ENCODE results near the gene RAB11FIP5.

RAB11FIP5 gene

GRCh38 chr2:73091696-73092095 is 21.1 kb downstream of the RAB11FIP5 start:
- no peaks in the 10 kb centered on the region for H3K9me3 ChIP-seq (ENCODE audit: insufficient read depth, low read depth, low read length)
- H3K9ac ChIP-seq (ENCODE audit: low read depth, low read length), result no peak overlapping the region
- no peak overlapping the region for H3K4me3 ChIP-seq (ENCODE audit: low read length)
- no peaks in the 10 kb centered on the region for H3K4me1 ChIP-seq (ENCODE audit: insufficient read depth, low read length)
- no peaks in the 10 kb centered on the region for H3K27me3 ChIP-seq (ENCODE audit: insufficient read depth, low read length)
- H3K27ac ChIP-seq (ENCODE audit: low read length), result no peak overlapping the region
- no peaks in the 10 kb centered on the region for H3K36me3 ChIP-seq (ENCODE audit: insufficient read depth, low read depth, low read length)

- no peak overlapping the region for H3K9ac ChIP-seq (ENCODE audit: low read depth, low read length)
- no peak overlapping the region for H3K27ac ChIP-seq (ENCODE audit: low read length)
- H3K27me3 ChIP-seq (ENCODE audit: insufficient read depth, low read length), result no peaks in the 10 kb centered on the region
- no peak overlapping the region for H3K4me3 ChIP-seq (ENCODE audit: low read length)
- H3K36me3 ChIP-seq (ENCODE audit: insufficient read depth, low read depth, low read length), result no peaks in the 10 kb centered on the region
- H3K9me3 ChIP-seq (ENCODE audit: insufficient read depth, low read depth, low read length), result no peaks in the 10 kb centered on the region
- no peaks in the 10 kb centered on the region for H3K4me1 ChIP-seq (ENCODE audit: insufficient read depth, low read length)
Measured at GRCh38 chr2:73091164-73091563, 21.6 kb downstream of the RAB11FIP5 start.

GRCh38 chr2:73089270-73090030 is 23.3 kb downstream of the RAB11FIP5 start:
- H3K36me3 ChIP-seq (ENCODE audit: insufficient read depth, low read depth, low read length), result no peaks in the 10 kb centered on the region
- H3K27me3 ChIP-seq (ENCODE audit: insufficient read depth, low read length), result no peaks in the 10 kb centered on the region
- no peak overlapping the region for H3K9ac ChIP-seq (ENCODE audit: low read depth, low read length)
- no peaks in the 10 kb centered on the region for H3K9me3 ChIP-seq (ENCODE audit: insufficient read depth, low read depth, low read length)
- H3K4me1 ChIP-seq (ENCODE audit: insufficient read depth, low read length), result peaks cover 5% of the 10 kb centered on the region; the same call in 1 of the 2 replicates
- no peak overlapping the region for H3K4me3 ChIP-seq (ENCODE audit: low read length)
- H3K27ac ChIP-seq (ENCODE audit: low read length), result no peak overlapping the region

GRCh38 chr2:73088703-73089102 is 24.0 kb downstream of the RAB11FIP5 start:
- H3K4me1 ChIP-seq (ENCODE audit: insufficient read depth, low read length), result peaks cover 5% of the 10 kb centered on the region; the same call in 1 of the 2 replicates
- no peaks in the 10 kb centered on the region for H3K27me3 ChIP-seq (ENCODE audit: insufficient read depth, low read length)
- no peaks in the 10 kb centered on the region for H3K9me3 ChIP-seq (ENCODE audit: insufficient read depth, low read depth, low read length)
- H3K4me3 ChIP-seq (ENCODE audit: low read length), result no peak overlapping the region
- H3K36me3 ChIP-seq (ENCODE audit: insufficient read depth, low read depth, low read length), result no peaks in the 10 kb centered on the region
- H3K27ac ChIP-seq (ENCODE audit: low read length), result no peak overlapping the region
- no peak overlapping the region for H3K9ac ChIP-seq (ENCODE audit: low read depth, low read length)

- Histone ChIP-seq H3K4me1 (ENCODE audit: insufficient read depth, low read length) (peaks cover 5% of the 10 kb centered on the region; the same call in 1 of the 2 replicates), H3K9me3 (ENCODE audit: insufficient read depth, low read depth, low read length) (no peaks in the 10 kb centered on the region), H3K4me3 (ENCODE audit: low read length) (no peak overlapping the region), H3K9ac (ENCODE audit: low read depth, low read length) (no peak overlapping the region), H3K27ac (ENCODE audit: low read length) (no peak overlapping the region), H3K27me3 (ENCODE audit: insufficient read depth, low read length) (no peaks in the 10 kb centered on the region), H3K36me3 (ENCODE audit: insufficient read depth, low read depth, low read length) (no peaks in the 10 kb centered on the region)
Measured at GRCh38 chr2:73088211-73088610, 24.5 kb downstream of the RAB11FIP5 start.

GRCh38 chr2:73087311-73087710 is 25.4 kb downstream of the RAB11FIP5 start:
- no peaks in the 10 kb centered on the region for H3K36me3 ChIP-seq (ENCODE audit: insufficient read depth, low read depth, low read length)
- H3K27ac ChIP-seq (ENCODE audit: low read length), result no peak overlapping the region
- H3K4me3 ChIP-seq (ENCODE audit: low read length), result no peak overlapping the region
- H3K4me1 ChIP-seq (ENCODE audit: insufficient read depth, low read length), result peaks cover 5% of the 10 kb centered on the region; the same call in 1 of the 2 replicates
- H3K27me3 ChIP-seq (ENCODE audit: insufficient read depth, low read length), result no peaks in the 10 kb centered on the region
- H3K9me3 ChIP-seq (ENCODE audit: insufficient read depth, low read depth, low read length), result no peaks in the 10 kb centered on the region
- H3K9ac ChIP-seq (ENCODE audit: low read depth, low read length), result no peak overlapping the region

- H3K9me3 ChIP-seq (ENCODE audit: insufficient read depth, low read depth, low read length), result no peaks in the 10 kb centered on the region
- no peak overlapping the region for H3K9ac ChIP-seq (ENCODE audit: low read depth, low read length)
- H3K4me3 ChIP-seq (ENCODE audit: low read length), result no peak overlapping the region
- peaks cover 9% of the 10 kb centered on the region; the same call in 1 of the 2 replicates for H3K4me1 ChIP-seq (ENCODE audit: insufficient read depth, low read length)
- H3K27ac ChIP-seq (ENCODE audit: low read length), result no peak overlapping the region
- H3K27me3 ChIP-seq (ENCODE audit: insufficient read depth, low read length), result no peaks in the 10 kb centered on the region
- no peaks in the 10 kb centered on the region for H3K36me3 ChIP-seq (ENCODE audit: insufficient read depth, low read depth, low read length)
Measured at GRCh38 chr2:73085691-73086090, 27.1 kb downstream of the RAB11FIP5 start.

- Histone ChIP-seq H3K9me3 (ENCODE audit: insufficient read depth, low read depth, low read length) (no peaks in the 10 kb centered on the region), H3K4me3 (ENCODE audit: low read length) (no peak overlapping the region), H3K4me1 (ENCODE audit: insufficient read depth, low read length) (peaks cover 9% of the 10 kb centered on the region; the same call in 1 of the 2 replicates), H3K36me3 (ENCODE audit: insufficient read depth, low read depth, low read length) (no peaks in the 10 kb centered on the region), H3K27me3 (ENCODE audit: insufficient read depth, low read length) (no peaks in the 10 kb centered on the region), H3K27ac (ENCODE audit: low read length) (no peak overlapping the region), H3K9ac (ENCODE audit: low read depth, low read length) (no peak overlapping the region)
Measured at GRCh38 chr2:73084971-73085370, 27.8 kb downstream of the RAB11FIP5 start.

GRCh38 chr2:73083886-73084800 is 28.6 kb downstream of the RAB11FIP5 start:
- Histone ChIP-seq H3K27me3 (ENCODE audit: insufficient read depth, low read length) (no peaks in the 10 kb centered on the region), H3K27ac (ENCODE audit: low read length) (no peak overlapping the region), H3K36me3 (ENCODE audit: insufficient read depth, low read depth, low read length) (no peaks in the 10 kb centered on the region)

GRCh38 chr2:73082523-73083410 is 30.0 kb downstream of the RAB11FIP5 start:
- no peaks in the 10 kb centered on the region for H3K9me3 ChIP-seq (ENCODE audit: insufficient read depth, low read depth, low read length)
- H3K27me3 ChIP-seq (ENCODE audit: insufficient read depth, low read length), result no peaks in the 10 kb centered on the region
- H3K4me1 ChIP-seq (ENCODE audit: insufficient read depth, low read length), result peaks cover 9% of the 10 kb centered on the region; the same call in 1 of the 2 replicates
- no peak overlapping the region for H3K4me3 ChIP-seq (ENCODE audit: low read length)
- no peak overlapping the region for H3K9ac ChIP-seq (ENCODE audit: low read depth, low read length)
- H3K36me3 ChIP-seq (ENCODE audit: insufficient read depth, low read depth, low read length), result no peaks in the 10 kb centered on the region
- H3K27ac ChIP-seq (ENCODE audit: low read length), result no peak overlapping the region

More at GRCh38 chr2:73083886-73084800, 28.6 kb downstream of the RAB11FIP5 start:
- Histone ChIP-seq H3K9me3 (ENCODE audit: insufficient read depth, low read depth, low read length) (no peaks in the 10 kb centered on the region), H3K4me1 (ENCODE audit: insufficient read depth, low read length) (peaks cover 9% of the 10 kb centered on the region; the same call in 1 of the 2 replicates), H3K9ac (ENCODE audit: low read depth, low read length) (no peak overlapping the region), H3K4me3 (ENCODE audit: low read length) (no peak overlapping the region)

GRCh38 chr2:73081181-73081671 is 31.5 kb downstream of the RAB11FIP5 start:
- Histone ChIP-seq H3K36me3 (ENCODE audit: insufficient read depth, low read depth, low read length) (no peaks in the 10 kb centered on the region), H3K4me3 (ENCODE audit: low read length) (no peak overlapping the region), H3K27me3 (ENCODE audit: insufficient read depth, low read length) (no peaks in the 10 kb centered on the region), H3K9me3 (ENCODE audit: insufficient read depth, low read depth, low read length) (no peaks in the 10 kb centered on the region), H3K27ac (ENCODE audit: low read length) (no peak overlapping the region), H3K9ac (ENCODE audit: low read depth, low read length) (no peak overlapping the region), H3K4me1 (ENCODE audit: insufficient read depth, low read length) (peaks cover 9% of the 10 kb centered on the region; the same call in 1 of the 2 replicates)
